A549 (cell line): ENCODE results near the gene EMSY. TPM values are rescaled to one million over a fixed set of nuclear protein-coding genes. Genes with fewer than 3 reads are reported as not detected.

Source experiments
- ATAC-seq, 2 experiments: fragments of 200-7000 bp in 1 of 2; fragments of >200 bp in 1 of 2; cut with Nextera tagmentation in 1 of 2; cut with Tn5 transposase in 1 of 2; 3 replicates each; pipeline versions ENCODE4 v1.8.0 to v1.9.1; 2018 to 2020; ENCODE audit warnings: mild to moderate bottlenecking in 1 of 2, moderate library complexity in 1 of 2
- CTCF ChIA-PET: fragments of 300-600 bp; sonication (Branson Sonifier 250); formaldehyde crosslinking; extraction: SDS; loops from one replicate; lab custom pipeline; 2021; ENCODE audit warnings: antibody characterized with exemption, inconsistent platforms; lab: Yijun Ruan, JAX
- POLR2A ChIA-PET: fragments of 350-600 bp; formaldehyde crosslinking; extraction: SDS; loops from one replicate; lab custom pipeline; 2021; ENCODE audit warnings: antibody characterized with exemption, inconsistent platforms; lab: Yijun Ruan, JAX
- DNase-seq, 2 experiments: peaks; one replicate each; pipeline versions ENCODE4 v3.0.0 to v3.0.0-alpha.2; 2011 to 2016; ENCODE audit warnings: low read depth in 1 of 2, low spot score in 1 of 2
- FAIRE-seq: peaks from 2 replicates; lab custom pipeline; 2011; peaks lifted over from hg19 to GRCh38; lab: Jason Lieb, UNC
- H3K27ac ChIP-seq, 2 experiments: fragments of >200 bp; sonication (Bioruptor Twin); formaldehyde crosslinking; 3 replicates each; pipeline ENCODE4 v1.5.1; 2016 to 2017
- H3K4me1 ChIP-seq: fragments of >200 bp; sonication (Bioruptor Twin); formaldehyde crosslinking; 3 replicates; pipeline ENCODE4 v1.6.1; 2016
- H3K4me2 ChIP-seq: fragments of >200 bp; sonication (Bioruptor Twin); formaldehyde crosslinking; 3 replicates; pipeline ENCODE4 v1.6.1; 2016
- H3K4me3 ChIP-seq: fragments of >200 bp; sonication (Bioruptor Twin); formaldehyde crosslinking; 3 replicates; pipeline ENCODE4 v1.5.1; 2016
- H3K9me3 ChIP-seq: fragments of >200 bp; sonication (Bioruptor Twin); formaldehyde crosslinking; 3 replicates; pipeline ENCODE4 v1.6.1; 2016
- CHD2 ChIP-seq: fragments of 150-350 bp; IDR thresholded peaks from 2 replicates; pipeline ENCODE4 v1.6.1; 2014; ENCODE audit warnings: low read length; ENCODE audit not compliant: partially characterized antibody
- EP300 ChIP-seq, 2 experiments: fragments of >200 bp; sonication (Bioruptor Twin); formaldehyde crosslinking; IDR thresholded peaks; 2 replicates in 1 of 2; 3 replicates in 1 of 2; pipeline ENCODE4 v1.6.1; 2016 to 2017
- FOSB ChIP-seq: fragments of 250-450 bp; sonication (Bioruptor Pico); IDR thresholded peaks from 2 replicates; pipeline ENCODE4 v1.5.0; 2020; ENCODE audit warnings: mild to moderate bottlenecking, moderate library complexity
- GATA3 ChIP-seq: IDR thresholded peaks from 2 replicates; pipeline ENCODE4 v1.6.1; 2012; ENCODE audit warnings: borderline replicate concordance
- HDAC2 ChIP-seq: fragments of 200-600 bp; sonication (generic); IDR thresholded peaks from 2 replicates; pipeline ENCODE4 v1.6.1; 2016
- HOXA7 ChIP-seq: fragments of 250-450 bp; sonication (Bioruptor Pico); IDR thresholded peaks from 2 replicates; pipeline ENCODE4 v1.5.0; 2020; ENCODE audit warnings: mild to moderate bottlenecking, moderate library complexity
- JUNB ChIP-seq: fragments of >200 bp; sonication (Bioruptor Twin); formaldehyde crosslinking; IDR thresholded peaks from 2 replicates; pipeline ENCODE4 v1.6.1; 2016
- KDM1A ChIP-seq: fragments of 200-600 bp; sonication (generic); IDR thresholded peaks from 2 replicates; pipeline ENCODE4 v1.6.1; 2016; ENCODE audit warnings: low read depth, mild to moderate bottlenecking
- KDM5A ChIP-seq: fragments of 200-600 bp; sonication (generic); IDR thresholded peaks from 2 replicates; pipeline ENCODE4 v1.6.1; 2016; ENCODE audit warnings: antibody characterized with exemption, mild to moderate bottlenecking
- MAFK ChIP-seq: fragments of 450-650 bp; IDR thresholded peaks from 2 replicates; pipeline ENCODE4 v1.6.1; 2014; ENCODE audit not compliant: partially characterized antibody
- NPAS2 ChIP-seq: fragments of 250-450 bp; sonication (Bioruptor Pico); IDR thresholded peaks from 2 replicates; pipeline ENCODE4 v1.8.0; 2022; ENCODE audit warnings: mild to moderate bottlenecking, moderate library complexity, borderline replicate concordance
- RAD21 ChIP-seq, 2 experiments: fragments of >200 bp in 1 of 2; sonication (Bioruptor Twin) in 1 of 2; formaldehyde crosslinking in 1 of 2; IDR thresholded peaks in 1 of 2; conservative IDR thresholded peaks in 1 of 2; 2 replicates in 1 of 2; 3 replicates in 1 of 2; pipeline ENCODE4 v1.6.1; 2012 to 2018; ENCODE audit warnings: inconsistent platforms in 1 of 2
- RARB ChIP-seq: fragments of 250-450 bp; sonication (Bioruptor Pico); IDR thresholded peaks from 2 replicates; pipeline ENCODE4 v1.8.0; 2021; ENCODE audit warnings: mild to moderate bottlenecking, moderate library complexity
- RNF2 ChIP-seq: fragments of 200-600 bp; sonication (generic); IDR thresholded peaks from 2 replicates; pipeline ENCODE4 v1.6.1; 2016; ENCODE audit warnings: low read depth, mild to moderate bottlenecking, antibody characterized with exemption, moderate library complexity, borderline replicate concordance
- SMC3 ChIP-seq: fragments of >200 bp; sonication (Bioruptor Twin); formaldehyde crosslinking; IDR thresholded peaks from 3 replicates; pipeline ENCODE4 v1.6.1; 2018; ENCODE audit warnings: inconsistent platforms
- TFCP2L1 ChIP-seq: fragments of 250-450 bp; sonication (Bioruptor Pico); IDR thresholded peaks from 2 replicates; pipeline ENCODE4 v1.5.0; 2021; ENCODE audit warnings: mild to moderate bottlenecking
- ZC3H11A ChIP-seq: fragments of 450-650 bp; IDR thresholded peaks from 2 replicates; pipeline ENCODE4 v1.6.1; 2014; ENCODE audit warnings: antibody characterized with exemption, mild to moderate bottlenecking
- ZSCAN20 ChIP-seq: fragments of 250-450 bp; sonication (Bioruptor Pico); IDR thresholded peaks from 2 replicates; pipeline ENCODE4 v1.8.0; 2022; ENCODE audit warnings: mild to moderate bottlenecking, moderate library complexity
- WGBS: methylation state at CpG from one replicate; pipeline ENCODE4 v1.1.6; 2017; ENCODE audit errors: missing lambda C conversion rate; 5-methylcytosine and 5-hydroxymethylcytosine counted together
- polyA plus RNA-seq, 4 experiments: library from polyadenylated mRNA; depleted of rRNA in 3 of 4; stranded (reverse); fragments of >200 nt; fragmentation: RNase III in 1 of 4; extraction: RNeasy Plus Mini Kit Qiagen cat#74134 plus additional on column Dnase treatment in 1 of 4; gene quantifications; 2 replicates in 3 of 4; 3 replicates in 1 of 4; pipeline ENCODE4 v1.2.3, GENCODE V29; 2011 to 2017
- TF ChIP-seq, protein P1 (sequence below): IDR thresholded peaks from 2 replicates; pipeline ENCODE4 v1.6.1; 2012; ENCODE audit warnings: low read depth, borderline replicate concordance
- TF ChIP-seq, protein P2 (sequence below): fragments of 250-450 bp; sonication (Bioruptor Pico); IDR thresholded peaks from 2 replicates; pipeline ENCODE4 v1.5.0; 2021; ENCODE audit warnings: mild to moderate bottlenecking, moderate library complexity, borderline replicate concordance
- TF ChIP-seq, protein P3 (sequence below): fragments of 200-600 bp; sonication (generic); IDR thresholded peaks from 2 replicates; pipeline ENCODE4 v1.6.1; 2016; ENCODE audit warnings: antibody characterized with exemption, mild to moderate bottlenecking, moderate library complexity
- TF ChIP-seq, protein P4 (sequence below): IDR thresholded peaks from 2 replicates; pipeline ENCODE4 v1.6.1; 2012
- TF ChIP-seq, protein P5 (sequence below): fragments of 450-650 bp; IDR thresholded peaks from 2 replicates; pipeline ENCODE4 v1.6.1; 2014; ENCODE audit warnings: antibody characterized with exemption

EMSY gene
- polyA plus RNA-seq, 2 of the 4 experiments (the other 2 are of a cell fraction) = 11.2 to 23.0 TPM

DNA sequence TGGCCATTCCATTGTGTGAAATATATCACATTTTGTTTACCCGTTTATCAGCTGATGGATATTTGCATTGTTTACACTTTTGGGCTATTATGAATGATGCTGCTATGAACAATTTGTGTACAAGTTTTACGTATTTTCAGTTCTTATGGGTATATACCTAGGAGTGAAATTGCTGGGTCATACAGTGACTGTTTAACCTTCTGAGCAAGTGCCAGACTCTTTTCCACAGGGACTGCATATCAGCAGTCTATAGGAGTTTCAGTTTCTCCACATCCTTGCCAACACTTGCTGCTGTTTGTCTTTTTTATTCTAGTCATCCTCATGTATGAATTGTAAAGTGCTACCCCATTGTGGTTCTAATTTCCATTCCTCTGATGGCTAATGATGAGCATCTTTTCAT lies 108.2 kb downstream of the EMSY start:
- H3K4me3 ChIP-seq = no peak overlapping the region
- H3K27ac ChIP-seq = no peak overlapping the region
- POLR2A ChIA-PET = no interaction called here
- FAIRE-seq = no peak
- DNase-seq = no peak
- no peaks in the 10 kb centered on the region for H3K9me3 ChIP-seq
- WGBS = 90% methylated on average over 2 of the region's 2 CpGs
- no peak overlapping the region for H3K4me2 ChIP-seq
- CTCF ChIA-PET = interaction anchor here (1.4 kb wide), 1 partner anchor 24 kb away, joined by 3 read pairs; no protein-coding TSS in a partner anchor
- no peaks in the 10 kb centered on the region for H3K4me1 ChIP-seq
- no peak for ATAC-seq
- TF ChIP-seq, protein P1, sequence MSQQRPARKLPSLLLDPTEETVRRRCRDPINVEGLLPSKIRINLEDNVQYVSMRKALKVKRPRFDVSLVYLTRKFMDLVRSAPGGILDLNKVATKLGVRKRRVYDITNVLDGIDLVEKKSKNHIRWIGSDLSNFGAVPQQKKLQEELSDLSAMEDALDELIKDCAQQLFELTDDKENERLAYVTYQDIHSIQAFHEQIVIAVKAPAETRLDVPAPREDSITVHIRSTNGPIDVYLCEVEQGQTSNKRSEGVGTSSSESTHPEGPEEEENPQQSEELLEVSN = no peak
- TF ChIP-seq, protein P2, sequence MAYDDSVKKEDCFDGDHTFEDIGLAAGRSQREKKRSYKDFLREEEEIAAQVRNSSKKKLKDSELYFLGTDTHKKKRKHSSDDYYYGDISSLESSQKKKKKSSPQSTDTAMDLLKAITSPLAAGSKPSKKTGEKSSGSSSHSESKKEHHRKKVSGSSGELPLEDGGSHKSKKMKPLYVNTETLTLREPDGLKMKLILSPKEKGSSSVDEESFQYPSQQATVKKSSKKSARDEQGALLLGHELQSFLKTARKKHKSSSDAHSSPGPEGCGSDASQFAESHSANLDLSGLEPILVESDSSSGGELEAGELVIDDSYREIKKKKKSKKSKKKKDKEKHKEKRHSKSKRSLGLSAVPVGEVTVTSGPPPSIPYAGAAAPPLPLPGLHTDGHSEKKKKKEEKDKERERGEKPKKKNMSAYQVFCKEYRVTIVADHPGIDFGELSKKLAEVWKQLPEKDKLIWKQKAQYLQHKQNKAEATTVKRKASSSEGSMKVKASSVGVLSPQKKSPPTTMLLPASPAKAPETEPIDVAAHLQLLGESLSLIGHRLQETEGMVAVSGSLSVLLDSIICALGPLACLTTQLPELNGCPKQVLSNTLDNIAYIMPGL (CRISPR knock-in tag) = no peak
- TF ChIP-seq HOXA7 (CRISPR knock-in tag) (no peak), KDM1A (no peak), RARB (CRISPR knock-in tag) (no peak), JUNB (no peak), KDM5A (no peak), NPAS2 (CRISPR knock-in tag) (no peak), SMC3 (no peak), RAD21 (conservative IDR thresholded peaks at IDR 0.05 in 1 of 2, IDR thresholded peaks at IDR 0.05 in 1 of 2) (no peak), HDAC2 (no peak), RNF2 (no peak), ZC3H11A (no peak), FOSB (CRISPR knock-in tag) (no peak), TFCP2L1 (no peak), ZSCAN20 (CRISPR knock-in tag) (no peak), CHD2 (no peak)
- TF ChIP-seq, protein P3, sequence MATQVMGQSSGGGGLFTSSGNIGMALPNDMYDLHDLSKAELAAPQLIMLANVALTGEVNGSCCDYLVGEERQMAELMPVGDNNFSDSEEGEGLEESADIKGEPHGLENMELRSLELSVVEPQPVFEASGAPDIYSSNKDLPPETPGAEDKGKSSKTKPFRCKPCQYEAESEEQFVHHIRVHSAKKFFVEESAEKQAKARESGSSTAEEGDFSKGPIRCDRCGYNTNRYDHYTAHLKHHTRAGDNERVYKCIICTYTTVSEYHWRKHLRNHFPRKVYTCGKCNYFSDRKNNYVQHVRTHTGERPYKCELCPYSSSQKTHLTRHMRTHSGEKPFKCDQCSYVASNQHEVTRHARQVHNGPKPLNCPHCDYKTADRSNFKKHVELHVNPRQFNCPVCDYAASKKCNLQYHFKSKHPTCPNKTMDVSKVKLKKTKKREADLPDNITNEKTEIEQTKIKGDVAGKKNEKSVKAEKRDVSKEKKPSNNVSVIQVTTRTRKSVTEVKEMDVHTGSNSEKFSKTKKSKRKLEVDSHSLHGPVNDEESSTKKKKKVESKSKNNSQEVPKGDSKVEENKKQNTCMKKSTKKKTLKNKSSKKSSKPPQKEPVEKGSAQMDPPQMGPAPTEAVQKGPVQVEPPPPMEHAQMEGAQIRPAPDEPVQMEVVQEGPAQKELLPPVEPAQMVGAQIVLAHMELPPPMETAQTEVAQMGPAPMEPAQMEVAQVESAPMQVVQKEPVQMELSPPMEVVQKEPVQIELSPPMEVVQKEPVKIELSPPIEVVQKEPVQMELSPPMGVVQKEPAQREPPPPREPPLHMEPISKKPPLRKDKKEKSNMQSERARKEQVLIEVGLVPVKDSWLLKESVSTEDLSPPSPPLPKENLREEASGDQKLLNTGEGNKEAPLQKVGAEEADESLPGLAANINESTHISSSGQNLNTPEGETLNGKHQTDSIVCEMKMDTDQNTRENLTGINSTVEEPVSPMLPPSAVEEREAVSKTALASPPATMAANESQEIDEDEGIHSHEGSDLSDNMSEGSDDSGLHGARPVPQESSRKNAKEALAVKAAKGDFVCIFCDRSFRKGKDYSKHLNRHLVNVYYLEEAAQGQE = no peak
- TF ChIP-seq, protein P4, sequence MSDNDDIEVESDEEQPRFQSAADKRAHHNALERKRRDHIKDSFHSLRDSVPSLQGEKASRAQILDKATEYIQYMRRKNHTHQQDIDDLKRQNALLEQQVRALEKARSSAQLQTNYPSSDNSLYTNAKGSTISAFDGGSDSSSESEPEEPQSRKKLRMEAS = no peak

DNA sequence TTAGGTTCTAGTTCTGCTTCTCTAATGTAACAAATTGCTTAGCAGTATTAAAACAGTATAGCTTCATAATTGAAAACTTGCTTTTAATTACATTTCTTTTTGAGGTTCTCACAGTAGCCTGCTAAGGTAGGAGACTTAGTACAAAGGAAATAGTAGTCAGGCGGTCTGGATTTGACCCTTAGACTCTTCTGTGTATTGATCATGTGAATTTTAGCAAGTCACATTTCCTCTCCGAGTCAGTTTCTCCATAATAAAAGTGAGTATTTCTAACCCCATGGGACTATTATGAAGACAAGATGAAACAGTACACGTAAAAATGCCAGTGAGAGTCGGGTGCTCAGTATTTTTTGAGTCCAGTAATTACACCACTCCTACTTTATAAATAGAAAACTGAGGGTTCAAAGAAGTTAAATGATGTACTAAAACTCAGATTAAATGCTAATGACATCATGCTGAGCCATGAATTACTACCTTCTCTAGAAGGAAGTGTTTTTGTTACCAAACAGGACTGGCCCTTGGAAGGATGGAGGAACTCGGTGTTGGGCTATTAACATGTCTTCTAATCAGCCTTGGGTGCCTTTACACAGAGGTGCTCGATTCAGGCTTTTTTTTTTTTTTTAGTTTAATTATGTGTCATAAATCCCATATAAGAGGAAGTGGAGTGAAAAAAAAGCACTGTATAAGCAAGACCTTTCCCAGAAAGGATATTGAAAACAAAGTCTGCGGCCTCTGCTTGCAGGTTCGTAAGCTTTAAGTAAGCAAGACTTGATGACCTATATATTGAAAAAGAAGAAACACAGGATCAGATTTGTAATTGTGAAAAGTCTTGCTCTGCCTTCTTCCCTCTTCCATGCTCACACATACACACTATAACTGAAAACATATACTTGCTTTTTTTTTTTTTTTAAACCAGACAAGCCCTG lies 109.0 kb downstream of the EMSY start:
- Histone ChIP-seq H3K4me2 (no peak overlapping the region), H3K9me3 (no peaks in the 10 kb centered on the region), H3K27ac (no peak overlapping the region), H3K4me1 (no peaks in the 10 kb centered on the region), H3K4me3 (no peak overlapping the region)
- no peak for DNase-seq
- WGBS = 79% methylated on average over 8 of the region's 8 CpGs
- no peak for ATAC-seq
- ChIA-PET POLR2A (no interaction called here), CTCF (interaction anchor here (1.1 to 3.0 kb wide), 4 partner anchors 23 to 126 kb away, joined by 3 to 9 read pairs (median 3); no protein-coding TSS in a partner anchor)
- TF ChIP-seq GATA3 = no peak
- no peak for TF ChIP-seq EP300 (IDR thresholded peaks at IDR 0.05)
- TF ChIP-seq MAFK = no peak
- TF ChIP-seq, protein P5, sequence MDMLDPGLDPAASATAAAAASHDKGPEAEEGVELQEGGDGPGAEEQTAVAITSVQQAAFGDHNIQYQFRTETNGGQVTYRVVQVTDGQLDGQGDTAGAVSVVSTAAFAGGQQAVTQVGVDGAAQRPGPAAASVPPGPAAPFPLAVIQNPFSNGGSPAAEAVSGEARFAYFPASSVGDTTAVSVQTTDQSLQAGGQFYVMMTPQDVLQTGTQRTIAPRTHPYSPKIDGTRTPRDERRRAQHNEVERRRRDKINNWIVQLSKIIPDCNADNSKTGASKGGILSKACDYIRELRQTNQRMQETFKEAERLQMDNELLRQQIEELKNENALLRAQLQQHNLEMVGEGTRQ = no peak
- TF ChIP-seq, protein P3 = no peak
- no peak for FAIRE-seq
